ENCODE measurements around the gene CELF2. TPM values are rescaled to one million over a fixed set of nuclear protein-coding genes. Genes with fewer than 3 reads are reported as not detected.

The CELF2 gene
- total RNA-seq, 4 donors from 2014 or later, result 28.7 to 55.4 (median 35.0) TPM

DNA sequence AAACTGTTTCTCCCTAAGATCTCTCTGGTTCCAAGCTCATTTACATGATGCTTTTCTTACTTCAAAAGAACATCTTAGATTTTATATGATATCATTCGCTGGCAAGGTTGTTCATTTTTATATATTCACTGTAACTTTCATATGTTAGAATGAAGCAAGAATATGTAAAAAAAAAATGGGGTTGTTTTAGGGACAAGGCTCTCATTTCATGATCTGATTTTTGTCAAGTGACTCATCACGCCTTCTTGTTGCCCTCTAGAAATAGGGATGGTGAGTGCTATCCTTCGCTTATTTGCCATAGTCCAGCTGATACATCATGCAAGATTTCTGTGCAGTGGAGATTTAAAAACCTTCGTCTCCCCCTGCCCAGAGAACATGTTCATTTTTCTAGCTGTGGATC is 14.0 kb upstream of the CELF2 start:
- Histone ChIP-seq H3K27me3 (no peaks in the 10 kb centered on the region), H3K4me3 (replicated peaks in 1 of 3) (no peak overlapping the region), H3K27ac (no peak overlapping the region), H3K9me3 (no peaks in the 10 kb centered on the region), H3K36me3 (no peaks in the 10 kb centered on the region), H3K4me1 (no peaks in the 10 kb centered on the region)
- TF ChIP-seq, protein P1, sequence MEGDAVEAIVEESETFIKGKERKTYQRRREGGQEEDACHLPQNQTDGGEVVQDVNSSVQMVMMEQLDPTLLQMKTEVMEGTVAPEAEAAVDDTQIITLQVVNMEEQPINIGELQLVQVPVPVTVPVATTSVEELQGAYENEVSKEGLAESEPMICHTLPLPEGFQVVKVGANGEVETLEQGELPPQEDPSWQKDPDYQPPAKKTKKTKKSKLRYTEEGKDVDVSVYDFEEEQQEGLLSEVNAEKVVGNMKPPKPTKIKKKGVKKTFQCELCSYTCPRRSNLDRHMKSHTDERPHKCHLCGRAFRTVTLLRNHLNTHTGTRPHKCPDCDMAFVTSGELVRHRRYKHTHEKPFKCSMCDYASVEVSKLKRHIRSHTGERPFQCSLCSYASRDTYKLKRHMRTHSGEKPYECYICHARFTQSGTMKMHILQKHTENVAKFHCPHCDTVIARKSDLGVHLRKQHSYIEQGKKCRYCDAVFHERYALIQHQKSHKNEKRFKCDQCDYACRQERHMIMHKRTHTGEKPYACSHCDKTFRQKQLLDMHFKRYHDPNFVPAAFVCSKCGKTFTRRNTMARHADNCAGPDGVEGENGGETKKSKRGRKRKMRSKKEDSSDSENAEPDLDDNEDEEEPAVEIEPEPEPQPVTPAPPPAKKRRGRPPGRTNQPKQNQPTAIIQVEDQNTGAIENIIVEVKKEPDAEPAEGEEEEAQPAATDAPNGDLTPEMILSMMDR (IDR thresholded peaks at IDR 0.05), result no peak
- no peak for TF ChIP-seq POLR2A (IDR thresholded peaks at IDR 0.05)
- DNase-seq, result no peak
- WGBS, 2 donors, result 83 to 90% methylated on average over 4 of the region's 4 CpGs
- intact Hi-C loops (cut with DNase I), result no loop called here

GRCh38 chr10:11004144-11005077 is 13.3 kb upstream of the CELF2 start:
- intact Hi-C loops (cut with DNase I), result no loop called here
- peak; percentile 59 to 72 for DNase-seq
- Histone ChIP-seq H3K4me3 (replicated peaks in 1 of 3) (no peak overlapping the region), H3K27me3 (no peaks in the 10 kb centered on the region), H3K4me1 (no peaks in the 10 kb centered on the region), H3K36me3 (no peaks in the 10 kb centered on the region), H3K27ac (no peak overlapping the region), H3K9me3 (no peaks in the 10 kb centered on the region)
- TF ChIP-seq POLR2A (IDR thresholded peaks at IDR 0.05), result no peak
- TF ChIP-seq, protein P1 (IDR thresholded peaks at IDR 0.05), result no peak
- 67 to 75% methylated on average over 15 of the region's 15 CpGs for WGBS, 2 donors

- WGBS, 2 donors, result 84 to 86% methylated on average over 9 of the region's 9 CpGs
- DNase-seq, result no peak
- H3K36me3 ChIP-seq, result no peaks in the 10 kb centered on the region
- no peak overlapping the region for H3K27ac ChIP-seq
- no peak overlapping the region for H3K4me3 ChIP-seq (replicated peaks in 1 of 3)
- no peaks in the 10 kb centered on the region for H3K9me3 ChIP-seq
- no peaks in the 10 kb centered on the region for H3K4me1 ChIP-seq
- no peaks in the 10 kb centered on the region for H3K27me3 ChIP-seq
- no peak for TF ChIP-seq POLR2A (IDR thresholded peaks at IDR 0.05)
- TF ChIP-seq, protein P1 (IDR thresholded peaks at IDR 0.05), result no peak
- intact Hi-C loops (cut with DNase I), result no loop called here
These were observed 11.8 kb upstream of the CELF2 start for GRCh38 chr10:11005725-11006427.

GRCh38 chr10:11006428-11006825 is 11.2 kb upstream of the CELF2 start:
- Histone ChIP-seq H3K4me3 (replicated peaks in 1 of 3) (no peak overlapping the region), H3K27ac (no peak overlapping the region), H3K36me3 (no peaks in the 10 kb centered on the region), H3K27me3 (no peaks in the 10 kb centered on the region), H3K4me1 (no peaks in the 10 kb centered on the region), H3K9me3 (no peaks in the 10 kb centered on the region)
- no peak for DNase-seq
- intact Hi-C loops (cut with DNase I), result no loop called here
- WGBS, 2 donors, result 85 to 86% methylated on average over 3 of the region's 3 CpGs
- TF ChIP-seq, protein P1 (IDR thresholded peaks at IDR 0.05), result no peak
- TF ChIP-seq POLR2A (IDR thresholded peaks at IDR 0.05), result no peak

Measured in thyroid gland (tissue), 4 donors.